Fibroblast of mammary gland (primary cell): ENCODE data around the gene ATP6AP1.

Source experiments
- DNase-seq: peaks from one replicate; pipeline ENCODE4 v3.0.0-alpha.2; 2010; ENCODE audit warnings: low read depth
- H3K4me3 ChIP-seq: 2 replicates; pipeline ENCODE4 v1.5.1; 2011; ENCODE audit warnings: low read depth, mild to moderate bottlenecking, low read length, moderate library complexity; ENCODE audit not compliant: control insufficient read depth
- CTCF ChIP-seq: conservative IDR thresholded peaks from 2 replicates; pipeline ENCODE4 v1.5.1; 2011; ENCODE audit warnings: low read depth, low read length, inconsistent platforms; ENCODE audit not compliant: control insufficient read depth, insufficient read depth

The ATP6AP1 gene

GRCh38 chrX:154450312-154450711 is 21.8 kb downstream of the ATP6AP1 start:
- H3K4me3 ChIP-seq: no peak overlapping the region
- TF ChIP-seq CTCF: no peak
- DNase-seq: no peak

GRCh38 chrX:154452823-154453222 is 24.3 kb downstream of the ATP6AP1 start:
- no peak for TF ChIP-seq CTCF
- no peak overlapping the region for H3K4me3 ChIP-seq
- DNase-seq: no peak

GRCh38 chrX:154457491-154458115 is 29.1 kb downstream of the ATP6AP1 start:
- DNase-seq: no peak
- no peak for TF ChIP-seq CTCF
- peak overlapping the region; percentile 42 for H3K4me3 ChIP-seq

- DNase-seq: no peak
- TF ChIP-seq CTCF: no peak
- H3K4me3 ChIP-seq: peak within 1 kb of the TSS; percentile 66
These were observed 29.9 kb downstream of the ATP6AP1 start, which contains the start of gene PLXNA3 for GRCh38 chrX:154458116-154458953. Gene PLXNA3, plus strand, starts transcription at chrX:154458281. Its CDS starts 1,903 bp downstream, at chrX:154460184.

GRCh38 chrX:154458954-154459778 is 30.7 kb downstream of the ATP6AP1 start:
- H3K4me3 ChIP-seq: peak overlapping the region; percentile 66
- no peak for DNase-seq
- no peak for TF ChIP-seq CTCF

- no peak for DNase-seq
- no peak for TF ChIP-seq CTCF
- H3K4me3 ChIP-seq: peak overlapping the region; percentile 66
These were observed 31.4 kb downstream of the ATP6AP1 start for GRCh38 chrX:154459832-154460231.
